HepG2 (cell line): ENCODE results near the gene URGCP. TPM values are rescaled to one million over a fixed set of nuclear protein-coding genes. Genes with fewer than 3 reads are reported as not detected.

Source experiments
- ATRX ChIP-seq: sonication (generic); formaldehyde crosslinking; IDR thresholded peaks from 2 replicates; pipeline ENCODE4 v1.4.0; 2020; ENCODE audit warnings: missing genetic modification reagents, borderline replicate concordance
- CC2D1A ChIP-seq: sonication (generic); formaldehyde crosslinking; IDR thresholded peaks from 2 replicates; pipeline ENCODE4 v1.8.1; 2023; ENCODE audit warnings: mild to moderate bottlenecking, missing genetic modification reagents
- CENPX ChIP-seq: sonication (generic); formaldehyde crosslinking; IDR thresholded peaks from 2 replicates; pipeline ENCODE4 v1.9.0; 2021; ENCODE audit warnings: mild to moderate bottlenecking, missing genetic modification reagents, moderate library complexity
- CREBL2 ChIP-seq: sonication (generic); formaldehyde crosslinking; IDR thresholded peaks from 2 replicates; pipeline ENCODE4 v1.8.1; 2023; ENCODE audit warnings: missing genetic modification reagents, mild to moderate bottlenecking, borderline replicate concordance
- GMEB2 ChIP-seq: IDR thresholded peaks from 2 replicates; pipeline ENCODE4 v1.6.1; 2016; ENCODE audit warnings: missing biosample characterization, missing genetic modification reagents, low read depth
- GPBP1L1 ChIP-seq: sonication (generic); formaldehyde crosslinking; IDR thresholded peaks from 2 replicates; pipeline ENCODE4 v1.5.0; 2020; ENCODE audit warnings: mild to moderate bottlenecking, missing genetic modification reagents
- IKZF1 ChIP-seq: fragments of 450-650 bp; IDR thresholded peaks from 2 replicates; pipeline ENCODE4 v1.7.1; 2016
- JARID2 ChIP-seq: sonication (generic); formaldehyde crosslinking; IDR thresholded peaks from 2 replicates; pipeline ENCODE4 v1.8.1; 2023; ENCODE audit warnings: missing genetic modification reagents, inconsistent platforms; ENCODE audit not compliant: insufficient replicate concordance
- LCORL ChIP-seq, 2 experiments: fragments of 450-650 bp in 1 of 2; sonication (generic) in 1 of 2; formaldehyde crosslinking in 1 of 2; IDR thresholded peaks; 2 replicates each; pipeline versions ENCODE4 v1.5.0 to v1.6.1; 2017 to 2020; ENCODE audit warnings: antibody characterized with exemption in 1 of 2, missing genetic modification reagents in 1 of 2
- MAF1 ChIP-seq: sonication (generic); formaldehyde crosslinking; IDR thresholded peaks from 2 replicates; pipeline ENCODE4 v1.5.0; 2020; ENCODE audit warnings: missing genetic modification reagents, borderline replicate concordance
- SPEN ChIP-seq: sonication (generic); formaldehyde crosslinking; IDR thresholded peaks from 2 replicates; pipeline ENCODE4 v1.5.1; 2020; ENCODE audit warnings: low read depth, mild to moderate bottlenecking, missing genetic modification reagents
- ZEB1 ChIP-seq: IDR thresholded peaks from 2 replicates; pipeline ENCODE4 v1.6.1; 2012; ENCODE audit warnings: mild to moderate bottlenecking, low read depth, inconsistent platforms; ENCODE audit not compliant: insufficient replicate concordance
- ZNF556 ChIP-seq: sonication (generic); formaldehyde crosslinking; IDR thresholded peaks from 2 replicates; pipeline ENCODE4 v1.4.0; 2020; ENCODE audit warnings: mild to moderate bottlenecking, missing genetic modification reagents, borderline replicate concordance
- ZNF761 ChIP-seq: sonication (generic); formaldehyde crosslinking; conservative IDR thresholded peaks from 2 replicates; pipeline ENCODE4 v1.4.0; 2020; ENCODE audit warnings: mild to moderate bottlenecking, missing genetic modification reagents
- ZNF768 ChIP-seq: sonication (generic); formaldehyde crosslinking; IDR thresholded peaks from 2 replicates; pipeline ENCODE4 v1.4.0; 2020; ENCODE audit warnings: missing genetic modification reagents
- ZNF839 ChIP-seq: sonication (generic); formaldehyde crosslinking; IDR thresholded peaks from 2 replicates; pipeline ENCODE4 v1.4.0; 2020; ENCODE audit warnings: missing genetic modification reagents, mild to moderate bottlenecking, borderline replicate concordance
- polyA plus RNA-seq, 8 experiments: library from polyadenylated mRNA; depleted of rRNA in 3 of 8; stranded (reverse) in 7 of 8; unstranded in 1 of 8; fragments of >200 nt; fragmentation: Illumina TruSeq in 4 of 8; extraction: Trizol in 4 of 8; gene quantifications; 2 replicates each; pipeline versions ENCODE4 v1.2.1 to v1.2.3, GENCODE V29; 2011 to 2016; ENCODE audit warnings: low read depth in 4 of 8, missing spikeins in 1 of 8, mixed read lengths in 1 of 8; ENCODE audit not compliant: insufficient read depth in 1 of 8
- total RNA-seq, 5 experiments: library from RNA; depleted of rRNA; stranded (reverse); fragments of >200 nt; fragmentation: Illumina TruSeq; extraction: Trizol; gene quantifications; 2 replicates each; pipeline ENCODE4 v1.2.3, GENCODE V29; 2016; ENCODE audit warnings: low read depth in 1 of 5
- TF ChIP-seq, protein P1 (sequence below), 2 experiments: fragments of 450-650 bp in 1 of 2; sonication (generic) in 1 of 2; formaldehyde crosslinking in 1 of 2; IDR thresholded peaks; 2 replicates each; pipeline versions ENCODE4 v1.6.1 to v1.8.0; 2016 to 2022; ENCODE audit warnings: antibody characterized with exemption in 1 of 2, mild to moderate bottlenecking in 1 of 2, missing genetic modification reagents in 1 of 2

Gene URGCP
- total and polyA plus RNA-seq, 2 of the 13 experiments (the other 11 are each of a cell fraction or from before 2014, with no cell fraction given) = 22.3 to 25.8 TPM

- TF ChIP-seq, protein P1, sequence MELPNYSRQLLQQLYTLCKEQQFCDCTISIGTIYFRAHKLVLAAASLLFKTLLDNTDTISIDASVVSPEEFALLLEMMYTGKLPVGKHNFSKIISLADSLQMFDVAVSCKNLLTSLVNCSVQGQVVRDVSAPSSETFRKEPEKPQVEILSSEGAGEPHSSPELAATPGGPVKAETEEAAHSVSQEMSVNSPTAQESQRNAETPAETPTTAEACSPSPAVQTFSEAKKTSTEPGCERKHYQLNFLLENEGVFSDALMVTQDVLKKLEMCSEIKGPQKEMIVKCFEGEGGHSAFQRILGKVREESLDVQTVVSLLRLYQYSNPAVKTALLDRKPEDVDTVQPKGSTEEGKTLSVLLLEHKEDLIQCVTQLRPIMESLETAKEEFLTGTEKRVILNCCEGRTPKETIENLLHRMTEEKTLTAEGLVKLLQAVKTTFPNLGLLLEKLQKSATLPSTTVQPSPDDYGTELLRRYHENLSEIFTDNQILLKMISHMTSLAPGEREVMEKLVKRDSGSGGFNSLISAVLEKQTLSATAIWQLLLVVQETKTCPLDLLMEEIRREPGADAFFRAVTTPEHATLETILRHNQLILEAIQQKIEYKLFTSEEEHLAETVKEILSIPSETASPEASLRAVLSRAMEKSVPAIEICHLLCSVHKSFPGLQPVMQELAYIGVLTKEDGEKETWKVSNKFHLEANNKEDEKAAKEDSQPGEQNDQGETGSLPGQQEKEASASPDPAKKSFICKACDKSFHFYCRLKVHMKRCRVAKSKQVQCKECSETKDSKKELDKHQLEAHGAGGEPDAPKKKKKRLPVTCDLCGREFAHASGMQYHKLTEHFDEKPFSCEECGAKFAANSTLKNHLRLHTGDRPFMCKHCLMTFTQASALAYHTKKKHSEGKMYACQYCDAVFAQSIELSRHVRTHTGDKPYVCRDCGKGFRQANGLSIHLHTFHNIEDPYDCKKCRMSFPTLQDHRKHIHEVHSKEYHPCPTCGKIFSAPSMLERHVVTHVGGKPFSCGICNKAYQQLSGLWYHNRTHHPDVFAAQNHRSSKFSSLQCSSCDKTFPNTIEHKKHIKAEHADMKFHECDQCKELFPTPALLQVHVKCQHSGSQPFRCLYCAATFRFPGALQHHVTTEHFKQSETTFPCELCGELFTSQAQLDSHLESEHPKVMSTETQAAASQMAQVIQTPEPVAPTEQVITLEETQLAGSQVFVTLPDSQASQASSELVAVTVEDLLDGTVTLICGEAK (IDR thresholded peaks at IDR 0.05) = no peak
- TF ChIP-seq, protein P1 (CRISPR knock-in tag; IDR thresholded peaks at IDR 0.05) = peak; percentile 52; the same call in 1 of the 2 replicates
- TF ChIP-seq ZNF768 = no peak
- TF ChIP-seq ATRX (CRISPR knock-in tag) = no peak
- TF ChIP-seq GPBP1L1 = no peak
- no peak for TF ChIP-seq MAF1
- TF ChIP-seq CENPX (CRISPR knock-in tag) = no peak
- TF ChIP-seq CC2D1A = 0 out of 2 replicates have a peak, but pooled peaks have one; percentile 25
- TF ChIP-seq ZNF839 (CRISPR knock-in tag) = no peak
- TF ChIP-seq ZNF761 (CRISPR knock-in tag) = no peak
- TF ChIP-seq GMEB2 (CRISPR knock-in tag) = no peak
- TF ChIP-seq JARID2 (CRISPR knock-in tag) = no peak
- no peak for TF ChIP-seq CREBL2 (CRISPR knock-in tag)
- TF ChIP-seq LCORL (IDR thresholded peaks at IDR 0.05) = no peak
- peak; percentile 91 for TF ChIP-seq LCORL (CRISPR knock-in tag; IDR thresholded peaks at IDR 0.05)
- peak; percentile 85 for TF ChIP-seq SPEN (CRISPR knock-in tag)
- TF ChIP-seq ZNF556 (CRISPR knock-in tag) = no peak
- TF ChIP-seq ZEB1 = peak; percentile 77
- TF ChIP-seq IKZF1 = no peak
Measured at GRCh38 chr7:43905209-43905946, 1.0 kb downstream of the URGCP start (continued).
